Retinal pigment epithelial cell (primary cell): ENCODE measurements around the gene ARHGAP19.

Experiments
- DNase-seq: peaks from one replicate; pipeline ENCODE4 v3.0.0-alpha.2; 2010; ENCODE audit warnings: low read depth
- H3K4me3 ChIP-seq: 2 replicates; pipeline ENCODE4 v1.5.1; 2011; ENCODE audit warnings: mild to moderate bottlenecking, low read length, control low read depth, moderate library complexity
- TF ChIP-seq, protein P1 (sequence below): conservative IDR thresholded peaks from 2 replicates; pipeline ENCODE4 v1.5.1; 2011; ENCODE audit warnings: low read depth, low read length, control low read depth, inconsistent platforms

The ARHGAP19 gene

DNA sequence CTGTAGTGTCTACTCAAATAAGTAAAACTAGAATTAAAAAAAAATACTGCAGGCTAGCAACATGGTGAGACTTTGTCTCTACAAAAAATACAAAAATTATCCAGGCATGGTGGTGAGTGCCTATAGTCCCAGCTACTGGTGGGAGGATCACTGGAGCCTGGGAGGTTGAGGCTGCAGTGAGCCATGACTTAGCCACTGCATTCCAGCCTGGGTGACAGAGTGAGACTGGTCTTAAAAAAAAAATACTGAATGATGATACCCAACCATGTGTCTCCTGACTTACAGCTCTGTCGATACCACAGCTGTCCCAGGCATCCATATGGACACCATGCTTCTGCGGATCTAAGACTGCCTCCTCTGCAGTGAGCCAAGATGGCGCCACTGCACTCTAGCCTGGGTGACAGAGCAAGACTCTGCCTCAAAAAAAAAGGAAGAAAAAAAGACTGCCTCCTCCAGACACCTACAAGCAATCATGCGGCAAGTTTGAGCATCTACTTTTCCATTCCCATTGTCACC lies 18.7 kb upstream of the ARHGAP19 start:
- DNase-seq = no peak
- TF ChIP-seq, protein P1, sequence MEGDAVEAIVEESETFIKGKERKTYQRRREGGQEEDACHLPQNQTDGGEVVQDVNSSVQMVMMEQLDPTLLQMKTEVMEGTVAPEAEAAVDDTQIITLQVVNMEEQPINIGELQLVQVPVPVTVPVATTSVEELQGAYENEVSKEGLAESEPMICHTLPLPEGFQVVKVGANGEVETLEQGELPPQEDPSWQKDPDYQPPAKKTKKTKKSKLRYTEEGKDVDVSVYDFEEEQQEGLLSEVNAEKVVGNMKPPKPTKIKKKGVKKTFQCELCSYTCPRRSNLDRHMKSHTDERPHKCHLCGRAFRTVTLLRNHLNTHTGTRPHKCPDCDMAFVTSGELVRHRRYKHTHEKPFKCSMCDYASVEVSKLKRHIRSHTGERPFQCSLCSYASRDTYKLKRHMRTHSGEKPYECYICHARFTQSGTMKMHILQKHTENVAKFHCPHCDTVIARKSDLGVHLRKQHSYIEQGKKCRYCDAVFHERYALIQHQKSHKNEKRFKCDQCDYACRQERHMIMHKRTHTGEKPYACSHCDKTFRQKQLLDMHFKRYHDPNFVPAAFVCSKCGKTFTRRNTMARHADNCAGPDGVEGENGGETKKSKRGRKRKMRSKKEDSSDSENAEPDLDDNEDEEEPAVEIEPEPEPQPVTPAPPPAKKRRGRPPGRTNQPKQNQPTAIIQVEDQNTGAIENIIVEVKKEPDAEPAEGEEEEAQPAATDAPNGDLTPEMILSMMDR = no peak
- no peak overlapping the region for H3K4me3 ChIP-seq

DNA sequence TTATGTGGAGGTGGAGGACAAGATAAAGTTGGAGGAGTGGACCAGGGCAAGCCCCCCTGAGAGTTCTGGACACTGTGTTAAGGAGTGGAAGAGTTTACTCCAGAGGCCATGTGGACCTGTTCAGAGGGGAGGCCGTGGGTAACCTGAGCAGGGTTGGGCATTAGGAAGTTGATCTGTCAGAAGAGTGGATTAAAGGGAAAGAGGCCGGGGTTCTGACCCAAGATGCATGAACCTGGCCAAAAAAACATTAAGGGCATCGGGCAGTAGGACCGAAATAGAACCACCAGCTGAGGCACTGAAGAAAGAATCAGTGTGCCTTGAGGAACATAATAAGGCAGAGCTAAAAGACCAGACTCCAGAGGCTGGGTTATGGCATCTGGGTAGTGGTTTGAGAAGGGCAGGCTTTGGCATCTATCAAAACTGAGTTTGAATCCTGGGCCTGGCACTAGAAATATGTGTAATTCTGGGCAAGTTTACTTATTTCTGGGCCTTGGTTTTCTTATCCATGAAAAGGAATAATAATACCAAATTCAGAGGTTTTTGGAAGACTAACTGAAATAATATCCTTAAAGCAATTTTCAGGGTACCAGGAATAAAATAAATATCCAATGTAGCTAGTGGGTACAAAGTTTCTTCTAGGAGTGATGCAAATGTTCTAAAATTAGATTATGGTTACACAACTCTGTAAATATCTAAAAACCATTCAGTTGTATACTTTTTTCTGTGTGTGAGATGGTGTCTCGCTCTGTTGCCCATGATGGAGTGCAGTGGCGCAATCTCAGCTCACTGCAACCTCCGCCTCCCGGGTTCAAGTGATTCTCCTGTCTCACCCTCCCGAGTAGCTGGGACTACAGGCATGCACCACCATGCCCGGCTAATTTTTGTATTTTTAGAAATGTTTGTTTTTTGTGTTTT lies 15.7 kb upstream of the ARHGAP19 start:
- TF ChIP-seq, protein P1 = no peak
- no peak for DNase-seq
- no peak overlapping the region for H3K4me3 ChIP-seq

GRCh38 chr10:97307441-97307840 lies 15.0 kb upstream of the ARHGAP19 start:
- DNase-seq = no peak
- TF ChIP-seq, protein P1 = no peak
- H3K4me3 ChIP-seq = no peak overlapping the region

GRCh38 chr10:97302088-97302791 lies 9.8 kb upstream of the ARHGAP19 start:
- no peak for DNase-seq
- TF ChIP-seq, protein P1 = no peak
- H3K4me3 ChIP-seq = no peak overlapping the region

GRCh38 chr10:97300980-97301379 lies 8.5 kb upstream of the ARHGAP19 start:
- no peak overlapping the region for H3K4me3 ChIP-seq
- no peak for DNase-seq
- TF ChIP-seq, protein P1 = no peak

- TF ChIP-seq, protein P1 = no peak
- no peak overlapping the region for H3K4me3 ChIP-seq
- DNase-seq = no peak
Measured at GRCh38 chr10:97298223-97298571, 5.8 kb upstream of the ARHGAP19 start.
